Measurements from ENCODE around the gene USP6. TPM values are rescaled to one million over a fixed set of nuclear protein-coding genes. Genes with fewer than 3 reads are reported as not detected.
"Not testable (repeated sequence)": the region's sequence is repeated elsewhere in the genome, so short reads cannot be mapped to it uniquely, and the experiment has no call there.

The USP6 gene
- total RNA-seq, 1 experiment from 2014 or later, result 0.20 TPM

GRCh38 chr17:5139458-5139732 is 23.6 kb downstream of the USP6 start (continued):
- TF ChIP-seq ZNF232 (CRISPR knock-in tag; IDR thresholded peaks at IDR 0.05) (no peak), TEAD1 (CRISPR knock-in tag; IDR thresholded peaks at IDR 0.05) (no peak), ZNF532 (CRISPR knock-in tag; IDR thresholded peaks at IDR 0.05; ENCODE audit: borderline replicate concordance) (no peak)

- H3K9me3 Mint-ChIP-seq; DNase-seq (ENCODE audit: low spot score); H3K36me3 Mint-ChIP-seq; ATAC-seq; H3K4me3 Mint-ChIP-seq; H3K27ac Mint-ChIP-seq; POLR2A ChIA-PET; H3K4me1 Mint-ChIP-seq; H3K27me3 Mint-ChIP-seq (ENCODE audit: low read depth); CTCF ChIA-PET: not testable (repeated sequence)
Measured at GRCh38 chr17:5142877-5143276, 27.0 kb downstream of the USP6 start.

GRCh38 chr17:5146122-5146521 is 30.3 kb downstream of the USP6 start:
- DNase-seq (ENCODE audit: low spot score); H3K9me3 Mint-ChIP-seq; H3K4me1 Mint-ChIP-seq; POLR2A ChIA-PET; H3K36me3 Mint-ChIP-seq; H3K4me3 Mint-ChIP-seq; H3K27ac Mint-ChIP-seq; CTCF ChIA-PET; ATAC-seq: not testable (repeated sequence)
- peaks cover 16% of the 10 kb centered on the region for H3K27me3 Mint-ChIP-seq (ENCODE audit: low read depth)

- CTCF ChIA-PET; H3K27ac Mint-ChIP-seq; POLR2A ChIA-PET; ATAC-seq; DNase-seq (ENCODE audit: low spot score); H3K36me3 Mint-ChIP-seq; H3K4me3 Mint-ChIP-seq; H3K9me3 Mint-ChIP-seq: not testable (repeated sequence)
- H3K4me1 Mint-ChIP-seq, result peaks cover 11% of the 10 kb centered on the region
- peaks cover 24% of the 10 kb centered on the region for H3K27me3 Mint-ChIP-seq (ENCODE audit: low read depth)
Measured at GRCh38 chr17:5160702-5161101, 44.9 kb downstream of the USP6 start.

- ATAC-seq; CTCF ChIA-PET; H3K4me3 Mint-ChIP-seq; DNase-seq (ENCODE audit: low spot score); H3K9me3 Mint-ChIP-seq; H3K27ac Mint-ChIP-seq; POLR2A ChIA-PET; H3K36me3 Mint-ChIP-seq: not testable (repeated sequence)
- Mint-ChIP-seq H3K27me3 (ENCODE audit: low read depth) (peaks cover 24% of the 10 kb centered on the region), H3K4me1 (peaks cover 11% of the 10 kb centered on the region)
Measured at GRCh38 chr17:5161793-5162192, 46.0 kb downstream of the USP6 start.

- Mint-ChIP-seq H3K27me3 (ENCODE audit: low read depth) (peaks cover 5% of the 10 kb centered on the region), H3K4me3 (no peak overlapping the region), H3K9me3 (no peaks in the 10 kb centered on the region), H3K27ac (no peak overlapping the region), H3K36me3 (no peaks in the 10 kb centered on the region), H3K4me1 (peaks cover 11% of the 10 kb centered on the region)
- no peak for DNase-seq (ENCODE audit: low spot score)
- TF ChIP-seq EMX1 (CRISPR knock-in tag; IDR thresholded peaks at IDR 0.05), result no peak
- TF ChIP-seq NFE2L1 (CRISPR knock-in tag; IDR thresholded peaks at IDR 0.05), result no peak
- TF ChIP-seq ZNF416 (CRISPR knock-in tag; IDR thresholded peaks at IDR 0.05), result no peak
- TF ChIP-seq CDX4 (CRISPR knock-in tag; IDR thresholded peaks at IDR 0.05; ENCODE audit: borderline replicate concordance), result no peak
- TF ChIP-seq STAT6 (CRISPR knock-in tag; conservative IDR thresholded peaks at IDR 0.05; ENCODE audit: low read depth), result no peak
- TF ChIP-seq GABPB1 (CRISPR knock-in tag; IDR thresholded peaks at IDR 0.05), result no peak
- TF ChIP-seq ESRRA (CRISPR knock-in tag; IDR thresholded peaks at IDR 0.05; ENCODE audit: borderline replicate concordance), result no peak
- no peak for TF ChIP-seq HMGA2 (CRISPR knock-in tag; IDR thresholded peaks at IDR 0.05)
- TF ChIP-seq ZNF263 (CRISPR knock-in tag; IDR thresholded peaks at IDR 0.05; ENCODE audit: low read depth), result no peak
- TF ChIP-seq JUN (CRISPR knock-in tag; IDR thresholded peaks at IDR 0.05), result no peak
- no peak for TF ChIP-seq NR3C1 (CRISPR knock-in tag; conservative IDR thresholded peaks at IDR 0.05; ENCODE audit: low read depth)
- POLR2A ChIA-PET, result no interaction called here
- no peak for ATAC-seq
- CTCF ChIA-PET, result no interaction called here
Measured at GRCh38 chr17:5164436-5164835, 48.6 kb downstream of the USP6 start.

- H3K4me3 Mint-ChIP-seq; H3K27ac Mint-ChIP-seq; H3K9me3 Mint-ChIP-seq; ATAC-seq; H3K27me3 Mint-ChIP-seq (ENCODE audit: low read depth); DNase-seq (ENCODE audit: low spot score); POLR2A ChIA-PET; H3K36me3 Mint-ChIP-seq; CTCF ChIA-PET: not testable (repeated sequence)
- peaks cover 11% of the 10 kb centered on the region for H3K4me1 Mint-ChIP-seq
Measured at GRCh38 chr17:5165791-5166564, 50.1 kb downstream of the USP6 start.

Data from WTC11 (cell line).